HG03095 (cell line): Measurements from ENCODE around the gene BAZ2B.
"Not testable (repeated sequence)": the region's sequence is repeated elsewhere in the genome, so short reads cannot be mapped to it uniquely, and the experiment has no call there.

Experiments
- ATAC-seq: cut with Tn5 transposase; IDR thresholded peaks from one replicate; pipeline ENCODE4 v1.9.1; 2021; ENCODE audit warnings: moderate library complexity; ENCODE audit not compliant: unreplicated experiment

Gene BAZ2B

DNA sequence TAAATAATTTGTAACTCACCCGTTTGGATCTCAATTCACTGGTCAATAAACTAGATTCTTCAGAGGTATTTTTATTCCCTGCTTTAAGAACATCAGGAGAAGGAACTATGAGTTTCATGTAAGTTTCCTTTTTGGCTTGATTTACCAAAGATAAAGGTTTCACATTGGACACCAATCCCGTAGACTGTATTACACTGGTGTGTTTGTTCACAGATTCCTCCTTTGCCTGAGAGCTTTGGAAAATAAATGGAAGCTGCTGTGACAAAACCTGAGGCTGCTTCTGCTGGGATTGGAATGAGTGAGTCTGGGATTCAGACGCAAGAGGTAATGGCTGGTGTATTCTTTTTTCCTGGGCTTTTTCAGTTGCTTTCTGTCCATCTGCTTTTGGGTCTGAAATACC, 178.1 kb downstream of the BAZ2B start:
- ATAC-seq = no peak

DNA sequence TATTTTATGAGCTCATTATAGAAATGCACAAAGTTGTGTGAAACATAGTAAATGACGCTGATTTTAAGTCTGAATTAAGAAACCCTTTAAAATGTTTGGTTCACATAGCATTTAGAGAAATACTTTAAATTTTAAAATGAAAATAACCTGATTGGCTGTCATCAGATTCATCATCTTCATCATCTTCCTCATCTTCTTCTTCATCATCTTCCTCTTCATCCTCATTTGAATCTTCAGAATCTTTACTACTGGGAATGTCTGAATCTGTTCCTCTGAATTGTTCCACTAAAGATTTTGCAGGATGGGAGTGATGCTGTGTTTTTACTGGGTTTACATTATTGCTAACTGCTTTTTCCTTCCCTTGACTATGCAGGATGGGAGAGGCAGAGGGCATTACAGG, 183.7 kb downstream of the BAZ2B start:
- ATAC-seq = no peak

DNA sequence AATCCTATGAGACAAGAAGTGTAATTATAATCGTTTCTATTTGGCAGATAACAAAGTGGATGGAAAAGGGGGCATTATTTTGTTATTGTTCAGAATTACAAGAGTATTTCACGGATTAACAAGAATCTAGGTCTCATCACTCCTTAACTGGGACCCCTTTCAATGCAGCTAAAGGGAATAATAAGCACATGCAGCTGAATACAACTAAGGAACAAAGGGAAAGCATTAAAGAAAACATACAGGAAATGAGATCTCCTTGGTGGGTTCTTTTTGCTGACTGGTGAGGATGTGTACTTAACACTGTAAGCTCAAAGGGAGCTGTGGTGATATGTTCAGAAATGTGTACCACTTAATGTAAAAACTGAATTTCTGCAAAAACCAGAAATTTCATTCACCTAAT, 189.3 kb downstream of the BAZ2B start:
- no peak for ATAC-seq

DNA sequence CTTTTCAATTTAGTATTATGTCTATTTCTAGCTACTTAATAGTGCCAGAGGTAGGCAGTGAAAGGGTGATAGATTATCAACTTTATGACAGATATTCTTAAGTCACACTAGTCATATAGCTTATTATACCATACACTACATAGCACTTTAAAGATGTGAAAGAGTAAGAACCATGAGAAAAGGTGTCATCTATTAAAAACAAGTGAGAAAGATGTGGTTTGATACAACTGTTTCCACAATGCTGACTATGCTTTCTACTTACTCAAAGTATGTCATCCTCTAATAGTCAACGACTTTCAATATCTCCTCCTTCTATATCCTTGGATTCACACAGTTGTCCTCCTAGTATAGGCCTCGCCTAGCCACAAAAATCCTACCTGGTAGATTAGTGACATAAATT, 196.9 kb downstream of the BAZ2B start:
- ATAC-seq = no peak

DNA sequence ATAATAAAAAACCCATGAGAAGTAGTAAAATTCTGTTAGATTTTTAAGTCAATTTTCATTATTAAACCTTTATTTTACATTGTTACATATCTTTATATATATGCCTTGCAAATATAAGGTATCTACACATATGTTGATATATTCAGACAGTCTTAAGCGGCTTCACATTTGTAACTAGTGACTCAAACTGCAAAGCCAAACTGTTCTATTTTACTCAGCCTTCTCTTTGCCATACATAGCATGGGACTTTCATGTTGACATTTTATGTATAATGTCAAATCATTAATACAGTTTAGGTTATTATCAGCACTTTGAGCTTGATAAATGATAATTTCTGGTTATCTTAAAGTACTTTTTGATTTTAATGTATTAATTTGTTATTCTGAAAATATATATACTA, 204.9 kb downstream of the BAZ2B start:
- ATAC-seq = no peak

DNA sequence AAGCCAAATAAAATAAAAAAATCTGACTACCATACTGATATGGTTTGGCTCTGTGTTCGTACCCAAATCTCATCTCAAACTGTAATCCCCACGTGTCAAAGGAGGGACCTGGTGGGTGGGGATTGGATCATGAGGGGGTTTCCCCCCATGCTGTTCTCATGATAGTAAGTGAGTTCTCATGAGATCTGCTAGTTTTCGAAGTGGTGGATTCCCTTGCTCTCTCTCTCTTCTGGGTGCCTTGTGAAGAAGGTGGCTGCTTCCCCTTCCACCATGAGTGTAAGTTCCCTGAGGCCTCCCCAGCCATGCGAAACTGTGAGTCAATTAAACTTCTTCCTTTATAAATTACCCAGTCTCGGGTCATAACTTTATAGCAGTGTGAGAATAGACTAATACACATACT, 206.1 kb downstream of the BAZ2B start:
- ATAC-seq = no peak

DNA sequence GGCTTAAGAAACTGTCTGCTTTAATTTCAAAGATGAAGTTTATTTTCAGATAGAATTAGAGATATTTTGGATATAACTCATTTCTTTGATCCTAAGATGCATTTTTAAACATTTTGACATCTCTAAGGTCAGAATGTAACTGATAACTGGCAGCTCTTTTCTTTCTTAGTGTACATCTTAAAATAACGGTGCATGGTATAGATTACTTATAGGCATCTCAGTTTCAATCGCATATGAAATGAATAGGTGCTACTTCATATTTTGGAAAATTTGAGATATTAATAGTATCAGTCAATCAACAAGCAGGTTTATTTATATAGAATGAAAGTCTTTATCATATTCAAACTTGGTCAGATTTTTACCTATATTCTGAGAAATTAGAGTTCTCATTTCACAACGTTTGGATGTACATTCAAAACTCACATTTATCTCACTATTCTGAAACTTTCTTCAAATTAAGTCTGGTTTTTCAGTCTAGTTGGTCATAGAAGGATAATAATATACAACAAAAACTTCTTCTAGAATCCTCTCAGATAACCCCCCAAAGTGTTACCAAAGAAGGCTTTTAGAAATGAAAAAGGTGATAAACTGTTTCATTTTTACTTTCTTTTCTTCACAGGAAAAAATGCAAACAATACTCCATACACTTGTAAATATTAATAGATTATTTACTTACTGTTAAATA, 207.1 kb downstream of the BAZ2B start:
- ATAC-seq = no peak

DNA sequence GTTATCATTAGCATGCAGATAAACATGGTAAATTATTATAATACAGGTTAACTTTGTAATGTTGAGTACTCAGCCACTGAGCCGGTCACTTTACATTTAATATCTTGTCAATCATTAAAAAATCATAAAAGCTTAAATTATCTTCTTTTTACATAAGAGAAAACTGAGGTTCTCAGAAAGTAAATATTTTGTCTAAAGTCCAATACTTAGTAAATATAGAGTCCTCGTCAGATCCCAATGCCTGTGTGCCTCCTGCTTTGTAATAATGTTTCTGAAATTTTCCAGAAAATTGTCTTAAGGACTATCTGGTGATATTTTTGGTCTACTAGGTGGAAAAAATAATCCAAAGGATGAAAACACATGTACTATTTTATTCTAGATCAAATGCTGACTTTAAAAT, 213.6 kb downstream of the BAZ2B start:
- no peak for ATAC-seq

DNA sequence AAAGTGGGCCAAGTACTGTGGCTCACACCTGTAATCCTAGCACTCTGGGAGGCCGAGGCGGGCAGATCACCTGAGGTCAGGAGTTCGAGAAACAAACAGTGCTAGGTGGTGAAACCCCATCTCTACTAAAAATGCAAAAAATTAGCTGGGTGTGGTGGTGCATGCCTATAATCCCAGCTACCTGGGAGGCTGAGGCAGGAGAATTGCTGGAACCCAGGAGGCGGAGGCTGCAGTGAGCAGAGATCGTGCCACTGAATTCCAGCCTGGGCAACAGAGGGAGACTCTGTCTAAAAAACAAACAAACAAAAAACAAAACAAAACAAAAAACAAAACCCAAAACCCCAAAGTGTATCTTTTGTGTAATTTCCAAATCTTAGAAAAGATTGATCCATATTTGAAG, 214.2 kb downstream of the BAZ2B start:
- not testable (repeated sequence) for ATAC-seq

DNA sequence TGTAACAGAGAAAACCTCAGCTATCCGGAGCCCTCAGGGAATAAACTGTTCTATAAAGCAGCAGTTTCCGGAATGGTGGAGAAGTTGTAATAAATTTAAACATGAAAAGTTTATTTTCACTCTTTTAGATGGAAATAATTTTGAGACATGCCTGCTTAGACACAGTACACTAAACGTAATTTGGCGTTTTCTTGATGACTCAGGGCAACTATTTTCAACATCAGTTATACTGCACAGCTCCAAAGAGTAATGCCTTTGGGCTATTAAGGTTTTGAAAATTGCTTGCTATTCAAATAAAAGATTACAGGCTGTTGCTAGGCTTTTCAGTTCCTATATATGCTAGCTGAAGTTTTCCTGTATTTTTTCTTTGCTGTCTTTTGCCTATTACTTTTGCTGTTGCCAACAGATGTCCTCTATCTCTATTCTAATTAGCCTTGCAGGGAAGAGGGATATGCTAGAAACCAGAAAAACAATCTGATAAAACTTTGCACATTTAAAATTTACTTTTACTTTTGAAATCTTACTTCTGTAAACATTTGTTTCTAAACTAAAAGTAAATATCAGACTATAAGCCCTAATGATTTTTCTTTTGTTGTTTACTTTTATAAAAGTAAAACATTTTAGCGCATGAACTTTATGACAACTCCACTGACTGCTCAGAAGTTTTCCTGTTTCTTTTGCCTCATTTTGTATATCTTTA, 216.5 kb downstream of the BAZ2B start:
- ATAC-seq = no peak

DNA sequence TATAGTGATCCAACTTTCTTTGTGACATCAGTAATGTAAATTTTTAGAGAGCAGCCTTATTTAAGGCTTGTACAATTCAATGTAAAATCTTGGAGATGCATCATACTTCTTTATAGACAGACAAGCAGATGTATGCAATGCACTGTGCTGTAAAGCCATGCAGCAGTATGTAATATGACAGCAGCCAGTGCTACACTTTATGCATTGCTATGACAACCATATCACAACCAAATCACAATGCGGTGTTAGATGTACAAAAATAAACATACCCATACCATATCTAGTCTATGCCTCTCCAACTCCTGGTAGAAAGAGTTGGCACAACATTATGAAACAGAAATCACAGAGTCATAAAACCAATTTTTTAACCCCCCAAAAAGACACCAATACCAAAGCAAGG, 219.5 kb downstream of the BAZ2B start:
- no peak for ATAC-seq

DNA sequence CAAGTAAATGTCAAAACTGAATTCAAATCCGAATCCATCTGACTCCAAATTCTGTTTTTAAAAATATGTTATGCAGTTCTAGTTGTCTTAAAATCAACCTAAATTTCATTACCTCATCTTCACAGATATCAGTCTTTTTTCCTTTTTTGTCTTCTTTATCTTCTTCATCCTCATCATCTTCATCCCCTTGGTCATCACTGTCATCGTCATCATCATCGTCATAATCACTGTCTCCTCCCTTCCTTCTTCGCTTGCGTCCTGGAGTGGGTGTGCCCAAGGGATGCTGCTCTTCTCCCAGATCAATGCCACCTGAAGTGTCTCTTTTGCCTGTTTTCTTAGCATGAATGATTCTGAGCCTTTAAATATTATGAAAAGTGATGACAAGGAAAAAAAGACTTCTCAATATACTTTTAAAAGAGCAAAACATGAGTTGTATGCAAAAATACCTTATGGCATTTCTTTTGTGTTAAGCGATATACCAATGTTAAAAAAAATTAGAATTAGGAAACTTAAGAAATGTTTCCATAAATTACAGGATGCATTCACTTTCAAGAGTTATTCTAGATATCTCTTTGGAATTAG, 233.8 kb downstream of the BAZ2B start:
- ATAC-seq = no peak

DNA sequence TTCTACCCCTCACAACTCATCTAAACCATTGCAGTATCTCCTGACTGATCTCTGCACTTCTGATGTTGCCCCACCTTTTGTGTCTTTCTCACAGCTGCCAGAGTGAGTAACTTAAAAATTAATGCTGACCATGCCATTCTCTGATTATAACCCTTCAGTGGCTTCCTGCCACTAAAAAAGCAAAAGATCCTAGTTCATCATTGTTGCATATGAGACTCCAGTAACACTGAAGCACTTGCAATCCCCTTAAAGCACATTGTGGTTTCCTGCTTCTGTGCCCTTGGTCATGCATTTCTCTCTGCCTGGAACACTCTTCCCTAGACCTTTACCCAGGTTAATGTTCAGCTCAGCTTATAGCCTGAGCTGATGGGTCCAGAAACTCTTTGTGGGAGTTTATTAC, 234.8 kb downstream of the BAZ2B start:
- ATAC-seq = no peak

DNA sequence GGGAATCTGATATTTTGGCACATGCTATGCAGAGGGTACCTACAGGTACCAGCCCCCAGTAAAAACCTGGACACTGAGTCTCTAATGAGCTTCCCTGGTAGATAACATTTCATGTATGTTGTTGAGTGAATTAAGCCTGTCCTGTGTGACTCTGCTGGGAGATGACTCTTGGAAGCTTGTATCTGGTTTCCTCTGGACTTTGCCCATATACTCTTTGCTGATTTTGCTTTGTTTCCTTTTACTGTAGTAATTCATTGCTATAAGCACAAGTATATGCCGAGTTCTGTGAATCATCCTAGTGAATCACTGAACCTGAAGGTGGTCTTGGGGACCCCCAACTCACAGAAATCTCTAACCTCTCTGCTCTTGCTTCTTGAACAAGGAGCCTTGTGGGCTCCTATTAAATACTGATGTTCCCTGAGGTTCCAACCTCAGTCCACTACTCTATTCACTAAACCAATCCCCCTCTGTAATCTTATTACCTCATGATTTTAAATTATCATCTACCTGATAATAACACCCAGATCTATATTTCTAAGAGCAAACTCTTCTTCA, 235.6 kb downstream of the BAZ2B start:
- ATAC-seq = no peak

DNA sequence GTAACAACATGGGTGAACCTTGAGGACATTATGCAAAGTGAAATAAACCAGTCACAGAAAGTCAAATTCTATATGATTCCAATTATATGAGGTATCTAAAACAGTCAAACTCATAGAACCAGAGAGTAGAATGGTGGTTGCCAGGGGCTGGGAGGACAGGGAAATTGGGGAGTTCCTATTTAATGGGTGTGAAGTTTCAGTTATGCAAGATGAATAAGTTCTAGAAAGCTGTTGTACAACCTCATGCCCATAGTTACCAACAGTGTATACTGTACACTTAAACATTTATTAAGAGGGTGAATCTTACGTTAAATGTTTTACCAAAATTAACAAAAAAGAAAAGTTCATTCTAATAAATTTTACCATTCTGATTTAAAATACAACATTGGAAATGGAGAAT, 237.2 kb downstream of the BAZ2B start:
- ATAC-seq = no peak

DNA sequence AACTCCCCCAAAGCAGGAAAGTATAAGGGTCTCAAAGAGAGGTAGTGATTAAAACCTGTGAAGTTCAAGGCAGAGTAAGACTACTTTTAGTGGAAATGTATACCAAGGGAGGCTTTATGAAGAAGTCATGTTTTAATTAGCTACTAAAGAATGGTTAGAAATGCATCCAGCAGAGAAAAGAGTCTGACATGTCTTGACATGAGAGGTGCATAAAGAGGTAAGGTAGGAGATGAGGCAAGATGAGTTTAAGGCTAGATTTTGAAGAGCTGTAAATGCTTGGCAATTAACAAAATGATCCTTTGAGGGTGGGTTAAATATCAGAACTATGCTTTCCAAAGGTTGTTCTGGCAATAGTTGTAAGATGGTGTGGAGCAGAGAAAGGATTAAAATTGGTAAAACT, 241.1 kb downstream of the BAZ2B start:
- ATAC-seq = no peak

DNA sequence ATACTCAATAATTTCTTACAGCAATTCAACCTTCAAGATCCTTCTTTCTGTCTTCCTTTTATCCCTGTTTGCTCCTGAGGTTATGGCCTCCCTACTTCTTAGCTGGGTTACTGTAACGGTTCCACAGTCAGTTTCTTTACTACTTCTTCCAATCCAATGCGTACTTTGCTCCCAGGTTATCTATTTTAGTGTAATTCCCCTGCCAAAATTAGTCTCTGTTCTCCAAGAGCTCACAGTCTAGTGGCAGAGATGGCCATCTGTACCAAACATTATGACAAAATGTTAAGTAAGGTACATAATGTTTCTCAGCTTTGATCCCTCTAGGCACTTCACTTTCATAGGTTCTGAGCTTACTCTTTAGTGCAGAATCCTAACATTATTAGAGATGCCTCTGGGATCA, 244.8 kb downstream of the BAZ2B start:
- no peak for ATAC-seq

DNA sequence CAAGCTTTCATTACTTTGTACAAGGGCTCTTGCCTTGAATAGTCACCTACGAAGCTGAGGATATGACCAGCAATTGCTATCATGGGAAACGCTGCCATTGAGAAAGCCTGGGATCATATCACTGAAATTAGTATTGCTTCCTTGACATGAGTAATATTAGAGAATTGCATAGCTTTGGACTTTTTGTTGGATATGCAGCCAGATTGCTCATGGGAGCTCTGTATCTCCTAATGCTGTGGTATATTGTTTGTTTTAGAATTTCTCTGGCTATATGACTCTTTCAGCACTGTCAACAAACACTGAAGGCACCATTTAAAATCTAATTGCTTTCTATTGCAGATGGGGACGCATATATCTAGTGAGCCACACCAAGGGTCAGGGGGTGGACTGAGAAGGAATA, 249.8 kb downstream of the BAZ2B start:
- no peak for ATAC-seq

DNA sequence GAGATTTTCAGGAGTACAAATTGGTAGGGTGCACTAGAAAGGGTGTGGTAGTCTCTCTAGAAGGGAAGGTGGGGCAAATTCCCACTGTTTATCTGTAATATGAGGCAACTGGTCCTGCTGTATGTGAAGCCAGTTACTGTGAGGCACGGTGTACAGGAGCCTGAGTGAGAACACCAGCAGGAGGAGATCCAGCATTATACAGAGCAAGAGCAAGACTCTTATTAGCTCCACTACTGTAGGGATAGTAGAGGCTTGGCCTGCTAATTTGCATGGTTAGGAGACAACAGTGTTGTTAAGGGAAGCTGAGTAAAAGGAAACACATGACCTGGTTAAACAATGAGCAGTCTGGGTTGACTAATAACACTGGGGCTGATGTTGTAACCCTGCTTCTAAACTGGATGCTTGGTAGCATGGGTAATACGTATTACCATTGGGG, 253.5 kb downstream of the BAZ2B start:
- no peak for ATAC-seq

DNA sequence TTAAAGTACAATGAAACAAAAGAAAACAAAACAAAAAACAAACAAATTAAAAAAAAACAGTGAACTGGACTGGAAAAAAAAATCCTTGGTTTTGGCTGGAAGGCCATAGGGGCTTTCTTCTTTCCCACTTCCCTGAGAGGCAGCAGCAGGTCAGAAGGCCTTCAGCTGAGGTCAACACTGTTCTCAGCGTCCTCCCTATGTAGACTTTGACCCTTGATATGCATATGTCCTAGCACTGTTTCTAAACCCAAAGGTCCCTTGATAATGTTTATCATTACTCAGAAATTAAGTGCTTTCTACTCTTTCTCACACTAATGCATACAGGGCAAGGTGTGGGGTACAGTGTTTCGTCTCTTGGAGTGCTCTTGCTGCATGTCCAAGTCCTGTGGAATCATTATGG, 254.3 kb downstream of the BAZ2B start:
- ATAC-seq = no peak

DNA sequence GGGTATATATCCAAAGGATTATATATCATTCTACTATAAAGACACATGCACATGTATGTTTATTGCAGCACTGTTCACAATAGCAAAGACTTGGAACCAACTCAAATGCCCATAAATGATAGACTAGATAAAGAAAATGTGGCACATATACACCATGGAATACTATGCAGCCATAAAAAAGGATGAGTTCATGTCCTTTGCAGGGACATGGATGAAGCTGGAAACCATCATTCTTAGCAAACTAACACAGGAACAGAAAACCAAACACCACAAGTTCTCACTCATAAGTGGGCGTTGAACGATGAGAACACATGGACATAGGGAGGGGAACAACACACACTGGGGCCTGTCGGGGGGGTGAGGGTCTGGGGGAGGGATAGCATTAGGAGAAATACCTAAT, 254.7 kb downstream of the BAZ2B start:
- not testable (repeated sequence) for ATAC-seq

DNA sequence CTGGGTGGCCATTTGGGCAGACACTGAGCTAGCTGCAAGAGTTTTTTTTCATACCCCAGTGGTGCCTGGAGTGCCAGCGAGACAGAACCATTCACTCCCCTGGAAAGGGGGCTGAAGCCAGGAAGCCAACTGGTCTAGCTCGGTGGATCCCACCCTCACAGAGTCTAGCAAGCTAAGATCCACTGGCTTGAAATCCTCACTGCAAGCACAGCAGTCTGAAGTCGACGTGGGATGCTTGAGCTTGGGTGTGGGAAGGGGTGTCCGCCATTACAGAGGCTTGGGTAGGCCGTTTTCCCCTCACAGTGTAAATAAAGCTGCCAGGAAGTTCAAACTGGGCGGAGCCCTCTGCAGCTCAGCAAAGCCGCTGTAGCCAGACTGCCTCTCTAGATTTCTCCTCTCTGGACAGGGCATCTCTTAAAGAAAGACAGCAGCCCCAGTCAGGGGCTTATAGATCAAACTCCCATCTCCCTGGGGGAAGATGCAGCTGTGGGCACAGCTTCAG, 260.2 kb downstream of the BAZ2B start:
- ATAC-seq = no peak
